Muscle layer of duodenum (tissue), 2 donors: Measurements from ENCODE around the gene CHSY3.

Experiments
- H3K27ac ChIP-seq: one replicate; pipeline ENCODE4 v1.7.0; 2013; ENCODE audit warnings: mild to moderate bottlenecking, low read length
- H3K27me3 ChIP-seq: one replicate; pipeline ENCODE4 v1.7.0; 2013; ENCODE audit warnings: low read depth, mild to moderate bottlenecking, control low read depth, low read length
- H3K36me3 ChIP-seq, 2 donors: one replicate each; pipeline ENCODE4 v1.7.0; 2013; ENCODE audit warnings: low read length in 2 of 2, control low read depth in 1 of 2, mild to moderate bottlenecking in 1 of 2; ENCODE audit not compliant: insufficient read depth in 2 of 2, control insufficient read depth in 1 of 2
- H3K4me1 ChIP-seq, 2 donors: one replicate each; pipeline ENCODE4 v1.7.0; 2013; ENCODE audit warnings: low read length in 2 of 2, mild to moderate bottlenecking in 2 of 2, control low read depth in 1 of 2, moderate library complexity in 1 of 2; ENCODE audit not compliant: insufficient read depth in 2 of 2, control insufficient read depth in 1 of 2
- H3K4me3 ChIP-seq, 2 donors: one replicate each; pipeline ENCODE4 v1.7.0; 2013; ENCODE audit warnings: low read length in 2 of 2, low read depth in 1 of 2, mild to moderate bottlenecking in 1 of 2
- H3K9me3 ChIP-seq, 2 donors: one replicate each; pipeline ENCODE4 v1.7.0; 2013; ENCODE audit warnings: low read length in 2 of 2, control low read depth in 1 of 2, mild to moderate bottlenecking in 1 of 2; ENCODE audit not compliant: control insufficient read depth in 1 of 2
- donor health status: healthy.

Gene CHSY3

DNA sequence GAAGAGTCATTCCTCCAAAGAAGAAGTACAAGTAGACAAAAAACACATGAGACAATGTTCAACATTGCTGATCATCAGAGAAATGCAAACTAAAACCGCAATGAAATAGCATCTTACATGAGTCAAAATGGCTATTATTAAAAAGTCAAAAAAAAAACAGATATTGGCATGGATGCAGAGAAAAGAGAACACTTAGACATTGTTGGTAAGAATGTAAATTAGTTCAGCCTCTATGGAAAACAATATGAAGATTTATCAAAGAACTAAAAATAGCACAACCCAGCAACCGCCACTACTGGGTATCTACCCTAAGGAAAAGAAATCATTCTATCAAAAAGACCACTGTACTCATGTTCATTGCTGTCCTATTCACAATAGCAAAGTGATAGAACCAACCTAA is 157.5 kb downstream of the CHSY3 start:
- no peak overlapping the region for H3K4me3 ChIP-seq
- no peaks in the 10 kb centered on the region for H3K36me3 ChIP-seq
- H3K4me1 ChIP-seq, result peaks cover 0 to 4% of the 10 kb centered on the region in 2 donors
- no peak overlapping the region for H3K27ac ChIP-seq
- no peaks in the 10 kb centered on the region for H3K27me3 ChIP-seq
- H3K9me3 ChIP-seq, result no peaks in the 10 kb centered on the region

DNA sequence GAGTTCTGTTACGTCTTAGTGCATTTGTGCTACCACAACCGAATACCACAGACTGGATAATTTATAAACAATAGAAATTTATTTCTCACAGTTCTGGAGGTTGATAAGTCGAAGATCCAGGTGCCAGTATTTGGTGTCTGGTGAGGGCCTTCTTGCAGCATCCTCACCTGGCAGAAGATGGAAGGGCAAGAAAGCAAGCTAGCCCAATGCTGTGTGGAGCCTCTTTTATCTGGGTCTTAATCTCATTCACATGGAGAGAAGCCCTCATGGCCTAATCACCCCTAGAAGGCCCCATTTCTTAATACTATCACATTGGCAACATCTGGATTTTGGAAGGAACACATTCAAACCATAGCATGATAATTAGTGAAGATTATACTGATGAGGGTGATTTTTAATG is 159.3 kb downstream of the CHSY3 start:
- Histone ChIP-seq H3K36me3 (no peaks in the 10 kb centered on the region), H3K4me1 (peaks cover 0 to 4% of the 10 kb centered on the region in 2 donors), H3K27me3 (no peaks in the 10 kb centered on the region), H3K27ac (no peak overlapping the region), H3K4me3 (no peak overlapping the region), H3K9me3 (no peaks in the 10 kb centered on the region)

DNA sequence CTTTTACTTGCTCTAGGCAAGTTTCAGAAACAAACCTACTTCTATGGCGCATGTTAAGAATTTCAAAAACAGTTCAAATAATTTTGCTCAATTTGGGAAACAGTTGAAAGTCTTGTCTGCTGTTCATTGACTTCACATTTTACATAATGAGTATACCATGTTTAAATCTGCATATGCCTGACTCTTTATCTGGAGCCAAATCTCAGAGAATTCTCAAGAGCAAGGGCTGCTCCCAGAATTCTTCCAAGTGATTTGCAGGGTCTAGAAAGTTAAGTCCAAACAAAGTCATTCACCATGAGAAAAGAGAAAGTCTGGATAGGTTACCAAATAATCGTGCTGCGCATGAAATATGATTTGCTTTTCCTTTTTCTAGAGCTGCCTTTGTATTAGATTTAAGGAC is 160.2 kb downstream of the CHSY3 start:
- Histone ChIP-seq H3K27ac (no peak overlapping the region), H3K9me3 (no peaks in the 10 kb centered on the region), H3K36me3 (no peaks in the 10 kb centered on the region), H3K27me3 (no peaks in the 10 kb centered on the region), H3K4me1 (peaks cover 0 to 4% of the 10 kb centered on the region in 2 donors), H3K4me3 (no peak overlapping the region)

DNA sequence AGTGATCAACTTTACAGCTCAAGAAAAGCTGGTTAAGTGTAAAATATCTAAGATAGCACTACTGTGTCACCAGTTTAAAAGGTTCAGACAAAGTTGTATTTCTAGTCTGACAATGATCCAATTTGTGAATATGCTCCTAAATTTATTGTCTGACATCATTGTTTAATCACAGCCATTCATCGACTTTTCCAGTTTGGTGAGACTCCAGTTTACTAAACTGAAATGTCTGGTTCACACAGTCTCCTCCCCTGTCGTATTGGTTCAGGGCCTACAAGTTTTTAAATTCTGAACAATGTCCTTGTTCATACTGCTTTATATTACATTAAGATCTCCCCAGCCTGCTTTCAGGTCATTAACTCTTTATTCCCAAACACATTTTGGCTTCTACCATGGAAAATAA is 161.4 kb downstream of the CHSY3 start:
- Histone ChIP-seq H3K36me3 (no peaks in the 10 kb centered on the region), H3K27me3 (no peaks in the 10 kb centered on the region), H3K4me3 (no peak overlapping the region), H3K9me3 (no peaks in the 10 kb centered on the region), H3K4me1 (peaks cover 0 to 4% of the 10 kb centered on the region in 2 donors), H3K27ac (no peak overlapping the region)

DNA sequence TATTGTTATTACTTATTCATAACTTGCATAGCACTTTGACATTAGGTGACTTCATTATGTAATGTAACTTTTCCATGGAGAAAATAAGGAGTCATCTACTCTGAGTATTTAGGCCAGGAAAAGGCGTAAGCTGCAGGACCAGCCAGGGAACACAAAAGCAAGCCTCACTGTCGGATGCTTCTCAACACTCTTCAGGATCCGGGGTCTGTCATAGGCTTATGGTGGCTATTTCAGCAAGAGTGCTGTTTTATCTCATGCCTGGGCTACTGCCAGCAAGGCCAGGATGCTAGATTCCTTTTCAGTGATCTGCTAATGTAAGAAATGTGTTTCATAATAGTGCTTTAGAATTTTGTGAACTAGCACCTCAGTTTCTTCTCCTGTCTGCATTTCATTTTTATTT is 162.4 kb downstream of the CHSY3 start:
- H3K4me3 ChIP-seq, result no peak overlapping the region
- no peaks in the 10 kb centered on the region for H3K36me3 ChIP-seq
- H3K9me3 ChIP-seq, result no peaks in the 10 kb centered on the region
- H3K27ac ChIP-seq, result peak overlapping the region; percentile 17
- peaks cover 0 to 4% of the 10 kb centered on the region in 2 donors for H3K4me1 ChIP-seq
- no peaks in the 10 kb centered on the region for H3K27me3 ChIP-seq

DNA sequence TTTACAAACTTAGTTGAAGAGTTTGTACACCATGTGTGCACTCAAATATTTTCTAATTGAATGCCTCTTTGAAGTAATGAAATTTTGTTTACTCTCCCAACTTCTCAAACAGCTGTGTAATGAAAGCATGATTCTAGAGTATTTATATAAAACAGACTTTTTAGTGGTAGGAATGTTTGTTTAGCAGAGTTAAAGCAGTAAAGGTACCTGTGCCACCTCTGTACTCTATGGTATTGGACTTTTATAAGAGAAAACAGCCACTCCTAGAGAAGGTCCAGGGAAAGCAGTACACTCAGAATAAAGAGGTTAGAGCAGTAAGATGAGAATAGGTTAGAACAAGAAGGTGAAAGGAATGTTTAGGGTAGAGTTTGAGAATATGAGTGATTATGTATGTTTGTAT is 163.1 kb downstream of the CHSY3 start:
- H3K27me3 ChIP-seq, result no peaks in the 10 kb centered on the region
- H3K27ac ChIP-seq, result peak overlapping the region; percentile 17
- H3K4me1 ChIP-seq, result peaks cover 0 to 4% of the 10 kb centered on the region in 2 donors
- no peak overlapping the region for H3K4me3 ChIP-seq
- no peaks in the 10 kb centered on the region for H3K9me3 ChIP-seq
- H3K36me3 ChIP-seq, result no peaks in the 10 kb centered on the region

DNA sequence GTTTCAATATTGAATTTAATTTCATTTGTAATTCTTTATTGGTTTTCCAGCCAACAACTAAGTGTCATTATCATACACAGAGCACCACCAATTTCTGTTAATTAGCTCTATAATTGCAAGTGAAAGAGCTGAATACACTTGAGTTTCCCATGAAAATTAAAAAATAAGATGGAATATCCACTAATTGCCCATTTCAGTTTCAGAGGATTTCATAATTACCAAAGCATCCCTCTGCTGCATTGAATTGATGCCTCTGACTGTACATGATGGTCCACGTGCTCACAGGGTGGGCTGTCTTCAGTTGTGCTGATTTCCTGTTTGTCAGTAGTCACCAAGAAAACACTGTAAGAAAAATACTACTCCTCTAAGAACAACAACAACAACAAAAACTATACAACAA is 163.8 kb downstream of the CHSY3 start:
- H3K27ac ChIP-seq, result no peak overlapping the region
- H3K4me1 ChIP-seq, result peaks cover 0 to 4% of the 10 kb centered on the region in 2 donors
- H3K36me3 ChIP-seq, result no peaks in the 10 kb centered on the region
- H3K27me3 ChIP-seq, result no peaks in the 10 kb centered on the region
- H3K9me3 ChIP-seq, result no peaks in the 10 kb centered on the region
- H3K4me3 ChIP-seq, result no peak overlapping the region

DNA sequence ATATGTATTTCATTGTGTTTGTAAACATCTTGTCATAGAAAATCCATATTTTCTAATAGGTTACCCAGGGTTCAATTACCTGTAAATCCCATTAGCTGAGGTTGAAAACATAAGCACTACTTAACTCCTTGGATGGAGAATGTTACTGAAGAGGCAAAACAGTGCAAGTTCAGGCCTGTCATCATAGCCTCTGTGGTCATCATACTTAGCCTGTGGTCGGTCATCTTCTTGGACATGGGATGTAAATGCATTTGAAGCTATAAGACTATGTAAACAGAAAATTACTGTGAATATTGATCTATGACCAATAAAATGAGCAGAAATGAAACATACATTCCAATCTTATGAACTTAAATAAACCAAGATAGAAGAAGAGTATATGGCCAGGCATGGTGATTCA is 164.7 kb downstream of the CHSY3 start:
- peaks cover 0 to 4% of the 10 kb centered on the region in 2 donors for H3K4me1 ChIP-seq
- no peaks in the 10 kb centered on the region for H3K27me3 ChIP-seq
- no peaks in the 10 kb centered on the region for H3K36me3 ChIP-seq
- H3K4me3 ChIP-seq, result no peak overlapping the region
- H3K27ac ChIP-seq, result no peak overlapping the region
- H3K9me3 ChIP-seq, result no peaks in the 10 kb centered on the region

DNA sequence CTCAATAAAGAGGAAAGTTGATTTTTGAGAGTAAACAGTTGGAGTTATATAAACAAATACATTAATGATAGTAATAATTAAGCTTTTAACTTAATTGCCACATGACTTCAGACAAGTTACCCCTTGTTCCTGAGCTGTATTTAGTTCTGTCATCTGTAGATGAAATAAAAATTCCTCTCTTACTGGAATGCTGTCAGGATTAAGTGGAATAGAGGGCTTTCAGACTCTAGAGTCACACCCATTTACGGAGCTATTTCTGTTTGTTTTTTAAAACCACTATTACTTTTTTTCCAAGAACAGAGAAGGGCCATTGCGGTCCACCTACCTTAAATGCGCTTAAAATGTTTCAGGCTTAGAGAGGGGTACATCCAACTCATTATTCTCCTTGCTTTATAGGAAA is 170.6 kb downstream of the CHSY3 start:
- H3K36me3 ChIP-seq, result no peaks in the 10 kb centered on the region
- H3K4me1 ChIP-seq, result no peaks in the 10 kb centered on the region
- H3K27me3 ChIP-seq, result no peaks in the 10 kb centered on the region
- no peaks in the 10 kb centered on the region for H3K9me3 ChIP-seq
- no peak overlapping the region for H3K4me3 ChIP-seq
- no peak overlapping the region for H3K27ac ChIP-seq

DNA sequence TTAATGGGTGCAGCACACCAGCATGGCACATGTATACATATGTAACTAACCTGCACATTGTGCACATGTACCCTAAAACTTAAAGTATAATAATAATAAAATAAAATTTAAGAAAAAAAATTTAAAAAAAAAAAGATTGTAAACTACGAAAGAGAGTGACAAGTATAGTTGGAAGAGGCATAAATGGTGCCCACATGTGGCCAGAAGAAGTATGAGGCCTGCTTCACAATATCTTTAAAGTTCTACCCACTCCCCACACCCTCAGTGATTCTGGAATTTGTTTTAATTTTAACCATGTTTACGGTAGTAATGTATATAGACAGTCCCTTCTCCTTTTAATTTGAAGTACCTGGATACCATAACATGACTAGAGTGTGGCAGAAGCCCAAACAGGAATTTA is 172.7 kb downstream of the CHSY3 start:
- Histone ChIP-seq H3K27me3 (no peaks in the 10 kb centered on the region), H3K9me3 (no peaks in the 10 kb centered on the region), H3K4me1 (no peaks in the 10 kb centered on the region), H3K36me3 (no peaks in the 10 kb centered on the region), H3K4me3 (no peak overlapping the region), H3K27ac (no peak overlapping the region)

DNA sequence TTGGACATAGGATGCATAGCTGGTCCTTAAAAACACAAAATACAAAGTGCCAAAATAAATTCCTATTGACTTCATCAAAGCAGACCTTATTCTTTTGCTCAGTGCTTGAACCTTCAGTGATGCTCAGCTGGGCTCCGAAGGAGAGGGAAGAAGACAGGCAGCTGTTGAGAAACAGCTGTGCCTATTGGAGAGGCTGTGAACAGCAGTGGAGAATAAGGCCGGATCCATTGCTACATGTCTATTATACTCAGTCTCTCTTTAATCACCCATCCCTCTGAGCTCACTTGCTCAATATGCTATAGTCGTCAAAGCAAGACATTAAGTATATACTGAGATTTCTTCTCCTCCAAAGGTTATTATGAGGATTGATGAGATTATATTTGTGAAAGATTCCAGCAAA is 174.4 kb downstream of the CHSY3 start:
- H3K27me3 ChIP-seq, result no peaks in the 10 kb centered on the region
- H3K27ac ChIP-seq, result no peak overlapping the region
- H3K4me3 ChIP-seq, result no peak overlapping the region
- H3K9me3 ChIP-seq, result no peaks in the 10 kb centered on the region
- no peaks in the 10 kb centered on the region for H3K4me1 ChIP-seq
- H3K36me3 ChIP-seq, result no peaks in the 10 kb centered on the region

DNA sequence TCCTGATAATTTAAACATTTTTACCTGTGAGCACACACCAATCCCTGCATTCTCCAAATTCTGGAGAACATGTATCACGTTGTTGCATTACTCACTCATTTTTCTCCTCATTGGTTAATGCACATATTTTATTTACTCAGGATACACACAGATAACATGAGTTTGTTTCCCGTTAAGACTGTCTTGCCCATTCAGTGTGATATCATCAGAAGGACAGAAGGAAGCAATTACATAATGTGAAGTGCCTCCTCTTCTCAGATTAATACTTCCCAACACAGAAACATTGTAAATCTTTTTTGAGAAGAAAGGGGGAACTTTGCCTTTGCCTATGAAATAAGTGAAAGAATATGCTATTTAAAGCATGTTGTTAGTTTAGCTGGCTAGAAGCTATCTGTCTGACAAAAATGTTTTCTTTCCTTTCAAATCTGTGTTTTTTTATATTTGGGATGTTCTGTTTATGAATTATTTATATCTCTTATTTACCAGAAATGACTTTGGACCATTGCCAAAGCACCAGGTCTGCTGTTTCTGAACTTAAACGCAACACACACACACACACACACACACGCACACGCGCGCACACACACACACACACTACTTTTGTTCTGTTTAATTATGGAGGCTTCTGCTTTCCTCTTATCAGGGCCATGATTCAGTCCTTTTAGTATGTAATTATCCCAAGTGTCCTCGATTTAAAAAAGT is 186.5 kb downstream of the CHSY3 start:
- H3K4me3 ChIP-seq, result no peak overlapping the region
- no peaks in the 10 kb centered on the region for H3K27me3 ChIP-seq
- no peaks in the 10 kb centered on the region for H3K36me3 ChIP-seq
- H3K27ac ChIP-seq, result no peak overlapping the region
- no peaks in the 10 kb centered on the region for H3K9me3 ChIP-seq
- H3K4me1 ChIP-seq, result no peaks in the 10 kb centered on the region
